ENCODE data around the gene PIK3CA. TPM values are rescaled to one million over a fixed set of nuclear protein-coding genes. Genes with fewer than 3 reads are reported as not detected.
A peak's percentile ranks its signal among the peaks of the same experiment; 100 is the strongest.

PIK3CA gene
- total RNA-seq, 4 donors from 2014 or later, result 11.6 to 24.3 (median 18.1) TPM

DNA sequence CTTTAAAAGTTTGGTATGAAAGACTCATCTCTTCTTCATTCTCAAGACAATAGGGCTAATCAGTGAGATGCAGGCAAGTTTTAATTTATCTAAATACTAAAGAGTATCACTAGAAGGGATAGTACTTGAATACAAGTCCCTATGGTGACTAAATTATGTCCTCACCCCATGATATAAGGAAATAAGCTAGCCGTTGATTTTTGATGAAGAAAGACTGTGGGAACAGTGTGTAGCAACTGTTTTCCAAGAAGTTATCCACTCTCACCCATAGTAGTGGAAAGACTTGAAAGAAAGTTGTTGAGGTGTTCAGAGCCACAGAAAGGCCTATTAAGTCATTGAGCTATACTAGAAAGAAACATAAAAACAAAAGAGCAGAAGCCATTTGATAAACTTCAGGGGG is 36.7 kb downstream of the PIK3CA start:
- H3K4me1 ChIP-seq, result peaks cover 15 to 43% (median 28%) of the 10 kb centered on the region in 4 donors
- in situ Hi-C loops (cut with MboI; ENCODE audit: low pct_ligation_motif_present in 1 of 4, low pct_unique_long_range_greater_than_20kb in 1 of 4, low sequenced_read_pairs in 3 of 4), result no loop called here
- 66 to 78% methylated on average over 1 of the region's 1 CpG for WGBS, 2 donors (ENCODE audit: low coverage in 1 of 2)
- no peaks in the 10 kb centered on the region for H3K27me3 ChIP-seq
- H3K36me3 ChIP-seq, result no peaks in the 10 kb centered on the region
- intact Hi-C loops (cut with DNase I; ENCODE audit: low total_unique reads), result no loop called here
- H3K4me3 ChIP-seq, result no peak overlapping the region
- DNase-seq, result no peak
- no peaks in the 10 kb centered on the region for H3K9me3 ChIP-seq
- TF ChIP-seq POLR2A (IDR thresholded peaks at IDR 0.05) (no peak), EP300 (IDR thresholded peaks at IDR 0.05; ENCODE audit: low read depth) (no peak), POLR2AphosphoS5 (IDR thresholded peaks at IDR 0.05) (no peak)
- TF ChIP-seq, protein P1, sequence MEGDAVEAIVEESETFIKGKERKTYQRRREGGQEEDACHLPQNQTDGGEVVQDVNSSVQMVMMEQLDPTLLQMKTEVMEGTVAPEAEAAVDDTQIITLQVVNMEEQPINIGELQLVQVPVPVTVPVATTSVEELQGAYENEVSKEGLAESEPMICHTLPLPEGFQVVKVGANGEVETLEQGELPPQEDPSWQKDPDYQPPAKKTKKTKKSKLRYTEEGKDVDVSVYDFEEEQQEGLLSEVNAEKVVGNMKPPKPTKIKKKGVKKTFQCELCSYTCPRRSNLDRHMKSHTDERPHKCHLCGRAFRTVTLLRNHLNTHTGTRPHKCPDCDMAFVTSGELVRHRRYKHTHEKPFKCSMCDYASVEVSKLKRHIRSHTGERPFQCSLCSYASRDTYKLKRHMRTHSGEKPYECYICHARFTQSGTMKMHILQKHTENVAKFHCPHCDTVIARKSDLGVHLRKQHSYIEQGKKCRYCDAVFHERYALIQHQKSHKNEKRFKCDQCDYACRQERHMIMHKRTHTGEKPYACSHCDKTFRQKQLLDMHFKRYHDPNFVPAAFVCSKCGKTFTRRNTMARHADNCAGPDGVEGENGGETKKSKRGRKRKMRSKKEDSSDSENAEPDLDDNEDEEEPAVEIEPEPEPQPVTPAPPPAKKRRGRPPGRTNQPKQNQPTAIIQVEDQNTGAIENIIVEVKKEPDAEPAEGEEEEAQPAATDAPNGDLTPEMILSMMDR (IDR thresholded peaks at IDR 0.05), result no peak
- no peak overlapping the region for H3K27ac ChIP-seq

DNA sequence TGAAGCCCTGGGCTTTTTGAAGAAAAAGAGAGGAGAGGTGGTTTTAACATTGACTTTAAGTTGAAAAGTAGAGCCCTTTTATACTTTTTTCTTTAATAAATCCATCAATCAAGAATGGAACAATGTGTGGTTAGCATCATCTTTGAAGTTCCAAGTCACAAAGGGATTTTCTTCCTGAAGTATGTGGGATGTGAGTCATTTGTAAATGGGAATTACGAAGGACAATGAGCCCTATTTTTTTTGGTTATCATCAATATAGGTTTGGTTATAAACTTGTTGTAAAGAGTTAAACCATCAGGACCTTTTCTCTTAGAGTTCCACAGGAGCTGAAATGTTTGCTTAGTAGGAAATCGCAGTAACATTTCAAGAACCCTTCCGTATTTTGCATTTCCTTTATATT is 38.3 kb downstream of the PIK3CA start:
- no peak for TF ChIP-seq POLR2A (IDR thresholded peaks at IDR 0.05)
- TF ChIP-seq EP300 (IDR thresholded peaks at IDR 0.05; ENCODE audit: low read depth), result no peak
- TF ChIP-seq, protein P1 (IDR thresholded peaks at IDR 0.05), result no peak
- TF ChIP-seq POLR2AphosphoS5 (IDR thresholded peaks at IDR 0.05), result no peak
- H3K4me1 ChIP-seq, result peaks cover 16 to 43% (median 24%) of the 10 kb centered on the region in 4 donors
- H3K9me3 ChIP-seq, result no peaks in the 10 kb centered on the region
- no peak overlapping the region for H3K27ac ChIP-seq
- in situ Hi-C loops (cut with MboI; ENCODE audit: low pct_ligation_motif_present in 1 of 4, low pct_unique_long_range_greater_than_20kb in 1 of 4, low sequenced_read_pairs in 3 of 4) (no loop called here), intact Hi-C loops (cut with DNase I; ENCODE audit: low total_unique reads) (no loop called here)
- H3K4me3 ChIP-seq, result no peak overlapping the region
- no peaks in the 10 kb centered on the region for H3K36me3 ChIP-seq
- WGBS, 2 donors (ENCODE audit: low coverage in 1 of 2), result 84 to 95% methylated on average over 3 of the region's 3 CpGs
- no peaks in the 10 kb centered on the region for H3K27me3 ChIP-seq
- DNase-seq, result no peak

GRCh38 chr3:179189759-179190158 is 41.6 kb downstream of the PIK3CA start:
- 38 to 49% methylated on average over 3 of the region's 3 CpGs for WGBS, 2 donors (ENCODE audit: low coverage in 1 of 2)
- no peak for DNase-seq
- intact Hi-C loops (cut with DNase I; ENCODE audit: low total_unique reads) (no loop called here), in situ Hi-C loops (cut with MboI; ENCODE audit: low pct_ligation_motif_present in 1 of 4, low pct_unique_long_range_greater_than_20kb in 1 of 4, low sequenced_read_pairs in 3 of 4) (no loop called here)
- no peaks in the 10 kb centered on the region for H3K27me3 ChIP-seq
- H3K27ac ChIP-seq, result peak overlapping the region; percentile 1 to 42 (median 22)
- no peaks in the 10 kb centered on the region for H3K36me3 ChIP-seq
- peaks cover 7 to 25% (median 19%) of the 10 kb centered on the region in 4 donors for H3K4me1 ChIP-seq
- H3K9me3 ChIP-seq, result no peaks in the 10 kb centered on the region
- no peak for TF ChIP-seq POLR2AphosphoS5 (IDR thresholded peaks at IDR 0.05)
- TF ChIP-seq, protein P1 (IDR thresholded peaks at IDR 0.05), result no peak
- no peak for TF ChIP-seq EP300 (IDR thresholded peaks at IDR 0.05; ENCODE audit: low read depth)
- no peak for TF ChIP-seq POLR2A (IDR thresholded peaks at IDR 0.05)
- H3K4me3 ChIP-seq, result no peak overlapping the region

- H3K9me3 ChIP-seq, result no peaks in the 10 kb centered on the region
- H3K36me3 ChIP-seq, result no peaks in the 10 kb centered on the region
- TF ChIP-seq, protein P1 (IDR thresholded peaks at IDR 0.05), result no peak
- TF ChIP-seq POLR2AphosphoS5 (IDR thresholded peaks at IDR 0.05) (no peak), EP300 (IDR thresholded peaks at IDR 0.05; ENCODE audit: low read depth) (no peak), POLR2A (IDR thresholded peaks at IDR 0.05) (no peak)
- 77 to 90% methylated on average over 6 of the region's 6 CpGs for WGBS, 2 donors (ENCODE audit: low coverage in 1 of 2)
- H3K27ac ChIP-seq, result peak overlapping the region in 3 of 4 donors; percentile 7 to 42 (median 38)
- H3K4me1 ChIP-seq, result peaks cover 12 to 33% (median 22%) of the 10 kb centered on the region in 4 donors
- intact Hi-C loops (cut with DNase I; ENCODE audit: low total_unique reads), result no loop called here
- H3K27me3 ChIP-seq, result no peaks in the 10 kb centered on the region
- H3K4me3 ChIP-seq, result no peak overlapping the region
- in situ Hi-C loops (cut with MboI; ENCODE audit: low pct_ligation_motif_present in 1 of 4, low pct_unique_long_range_greater_than_20kb in 1 of 4, low sequenced_read_pairs in 3 of 4), result no loop called here
- no peak for DNase-seq
Measured at GRCh38 chr3:179190581-179190980, 42.4 kb downstream of the PIK3CA start.
